HEK293 (cell line): ENCODE data around the gene EEF1AKMT2.

ENCODE experiments used
- CTCF ChIA-PET: fragments of 350-600 bp; formaldehyde crosslinking; extraction: SDS; loops from one replicate; lab custom pipeline; 2021; ENCODE audit warnings: antibody characterized with exemption; lab: Yijun Ruan, JAX
- POLR2A ChIA-PET: fragments of 300-600 bp; formaldehyde crosslinking; extraction: SDS; loops from one replicate; lab custom pipeline; 2020; ENCODE audit warnings: antibody characterized with exemption, inconsistent platforms; lab: Yijun Ruan, JAX
- H3K27ac ChIP-seq: fragments of 200-500 bp; sonication (Bioruptor generic); 2 replicates; pipeline ENCODE4 v1.5.1; 2014; ENCODE audit warnings: low read depth, low read length, control low read depth, inconsistent platforms; ENCODE audit errors: extremely low read depth
- H3K36me3 ChIP-seq, 2 experiments: fragments of 200-500 bp in 1 of 2; sonication (Bioruptor generic) in 1 of 2; 1 replicate in 1 of 2; 2 replicates in 1 of 2; pipeline ENCODE4 v1.5.1; 2014 to 2017; ENCODE audit warnings: inconsistent platforms in 2 of 2, low read length in 2 of 2; ENCODE audit not compliant: control insufficient read depth in 2 of 2, insufficient read depth in 1 of 2
- H3K4me1 ChIP-seq: fragments of 200-500 bp; sonication (Bioruptor generic); 2 replicates; pipeline ENCODE4 v1.5.1; 2014; ENCODE audit warnings: mild to moderate bottlenecking, low read length, inconsistent platforms; ENCODE audit not compliant: control insufficient read depth, insufficient read depth
- H3K4me3 ChIP-seq: 2 replicates; pipeline ENCODE4 v1.5.1; 2011; ENCODE audit warnings: low read depth, mild to moderate bottlenecking, control low read depth, low read length, moderate library complexity
- H3K9me3 ChIP-seq: fragments of 200-500 bp; sonication (Bioruptor generic); 2 replicates; pipeline ENCODE4 v1.5.1; 2014; ENCODE audit warnings: low read depth, low read length, inconsistent platforms; ENCODE audit not compliant: control insufficient read depth, insufficient read depth
- GLI4 ChIP-seq: fragments of 450-650 bp; formaldehyde crosslinking; IDR thresholded peaks from 2 replicates; pipeline ENCODE4 v1.5.1; 2016; ENCODE audit warnings: missing biosample characterization, missing genetic modification characterization
- GLIS2 ChIP-seq: fragments of 450-650 bp; formaldehyde crosslinking; IDR thresholded peaks from 2 replicates; pipeline ENCODE4 v1.5.1; 2016; ENCODE audit warnings: missing biosample characterization, missing genetic modification characterization
- HOXD13 ChIP-seq: sonication (generic); formaldehyde crosslinking; IDR thresholded peaks from 2 replicates; pipeline ENCODE4 v1.8.0; 2022; ENCODE audit warnings: missing genetic modification reagents, borderline replicate concordance
- IKZF3 ChIP-seq: fragments of 450-650 bp; IDR thresholded peaks from 2 replicates; pipeline ENCODE4 v1.5.0; 2018; ENCODE audit warnings: missing biosample characterization, mild to moderate bottlenecking, missing genetic modification characterization, moderate library complexity
- SCRT1 ChIP-seq: fragments of 450-650 bp; formaldehyde crosslinking; IDR thresholded peaks from 2 replicates; pipeline ENCODE4 v1.5.1; 2016; ENCODE audit warnings: missing biosample characterization, missing genetic modification characterization, borderline replicate concordance
- ZIC2 ChIP-seq: fragments of 450-650 bp; formaldehyde crosslinking; IDR thresholded peaks from 2 replicates; pipeline ENCODE4 v1.5.1; 2016; ENCODE audit warnings: missing biosample characterization, missing genetic modification characterization
- ZNF184 ChIP-seq: fragments of 450-650 bp; IDR thresholded peaks from 2 replicates; pipeline ENCODE4 v1.5.1; 2018; ENCODE audit warnings: missing biosample characterization, mild to moderate bottlenecking, missing genetic modification characterization
- ZNF221 ChIP-seq: fragments of 450-650 bp; formaldehyde crosslinking; IDR thresholded peaks from 2 replicates; pipeline ENCODE4 v1.5.1; 2017; ENCODE audit warnings: missing biosample characterization, missing genetic modification characterization, borderline replicate concordance
- ZNF362 ChIP-seq: fragments of 450-650 bp; formaldehyde crosslinking; IDR thresholded peaks from 2 replicates; pipeline ENCODE4 v1.5.1; 2016; ENCODE audit warnings: missing biosample characterization, missing genetic modification characterization
- ZNF501 ChIP-seq: fragments of 450-650 bp; formaldehyde crosslinking; IDR thresholded peaks from 2 replicates; pipeline ENCODE4 v1.5.1; 2016; ENCODE audit warnings: missing biosample characterization, missing genetic modification characterization
- ZSCAN4 ChIP-seq: fragments of 450-650 bp; formaldehyde crosslinking; IDR thresholded peaks from 2 replicates; pipeline ENCODE4 v1.5.1; 2017; ENCODE audit warnings: missing biosample characterization, missing genetic modification characterization
- TF ChIP-seq, protein P1 (sequence below): fragments of 450-650 bp; formaldehyde crosslinking; IDR thresholded peaks from 2 replicates; pipeline ENCODE4 v1.5.1; 2016; ENCODE audit warnings: missing biosample characterization, missing genetic modification characterization
- TF ChIP-seq, protein P2 (sequence below): fragments of 450-650 bp; formaldehyde crosslinking; IDR thresholded peaks from 2 replicates; pipeline ENCODE4 v1.5.1; 2017; ENCODE audit warnings: missing biosample characterization, missing genetic modification characterization
- TF ChIP-seq, protein P3 (sequence below): fragments of 450-650 bp; formaldehyde crosslinking; IDR thresholded peaks from 2 replicates; pipeline ENCODE4 v1.5.1; 2016; ENCODE audit warnings: missing biosample characterization, missing genetic modification characterization

EEF1AKMT2 gene

GRCh38 chr10:124708922-124709520 is 82.7 kb downstream of the EEF1AKMT2 start (continued):
- TF ChIP-seq ZNF221 (tag by site-specific recombination) = no peak
- no peak for TF ChIP-seq SCRT1 (tag by site-specific recombination)
- TF ChIP-seq, protein P1, sequence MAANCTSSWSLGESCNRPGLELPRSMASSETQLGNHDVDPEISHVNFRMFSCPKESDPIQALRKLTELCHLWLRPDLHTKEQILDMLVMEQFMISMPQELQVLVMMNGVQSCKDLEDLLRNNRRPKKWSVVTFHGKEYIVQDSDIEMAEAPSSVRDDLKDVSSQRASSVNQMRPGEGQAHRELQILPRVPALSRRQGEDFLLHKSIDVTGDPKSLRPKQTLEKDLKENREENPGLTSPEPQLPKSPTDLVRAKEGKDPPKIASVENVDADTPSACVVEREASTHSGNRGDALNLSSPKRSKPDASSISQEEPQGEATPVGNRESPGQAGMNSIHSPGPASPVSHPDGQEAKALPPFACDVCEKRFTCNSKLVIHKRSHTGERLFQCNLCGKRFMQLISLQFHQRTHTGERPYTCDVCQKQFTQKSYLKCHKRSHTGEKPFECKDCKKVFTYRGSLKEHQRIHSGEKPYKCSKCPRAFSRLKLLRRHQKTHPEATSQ (tag by site-specific recombination) = no peak
- no peak for TF ChIP-seq HOXD13
- TF ChIP-seq IKZF3 (tag by site-specific recombination) = no peak
- TF ChIP-seq ZNF362 (tag by site-specific recombination) = no peak
- no peak for TF ChIP-seq ZIC2
- no peak for TF ChIP-seq ZNF501 (tag by site-specific recombination)
- TF ChIP-seq GLI4 = no peak
- TF ChIP-seq, protein P2, sequence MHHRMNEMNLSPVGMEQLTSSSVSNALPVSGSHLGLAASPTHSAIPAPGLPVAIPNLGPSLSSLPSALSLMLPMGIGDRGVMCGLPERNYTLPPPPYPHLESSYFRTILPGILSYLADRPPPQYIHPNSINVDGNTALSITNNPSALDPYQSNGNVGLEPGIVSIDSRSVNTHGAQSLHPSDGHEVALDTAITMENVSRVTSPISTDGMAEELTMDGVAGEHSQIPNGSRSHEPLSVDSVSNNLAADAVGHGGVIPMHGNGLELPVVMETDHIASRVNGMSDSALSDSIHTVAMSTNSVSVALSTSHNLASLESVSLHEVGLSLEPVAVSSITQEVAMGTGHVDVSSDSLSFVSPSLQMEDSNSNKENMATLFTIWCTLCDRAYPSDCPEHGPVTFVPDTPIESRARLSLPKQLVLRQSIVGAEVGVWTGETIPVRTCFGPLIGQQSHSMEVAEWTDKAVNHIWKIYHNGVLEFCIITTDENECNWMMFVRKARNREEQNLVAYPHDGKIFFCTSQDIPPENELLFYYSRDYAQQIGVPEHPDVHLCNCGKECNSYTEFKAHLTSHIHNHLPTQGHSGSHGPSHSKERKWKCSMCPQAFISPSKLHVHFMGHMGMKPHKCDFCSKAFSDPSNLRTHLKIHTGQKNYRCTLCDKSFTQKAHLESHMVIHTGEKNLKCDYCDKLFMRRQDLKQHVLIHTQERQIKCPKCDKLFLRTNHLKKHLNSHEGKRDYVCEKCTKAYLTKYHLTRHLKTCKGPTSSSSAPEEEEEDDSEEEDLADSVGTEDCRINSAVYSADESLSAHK (tag by site-specific recombination) = no peak
- no peak for TF ChIP-seq ZSCAN4 (tag by site-specific recombination)
- TF ChIP-seq ZNF184 (tag by site-specific recombination) = no peak

- CTCF ChIA-PET = interaction anchor here (0.6 to 0.8 kb wide), 3 partner anchors 13 to 60 kb away, joined by 3 read pairs; no protein-coding TSS in a partner anchor
- no peak for TF ChIP-seq GLIS2 (tag by site-specific recombination)
- TF ChIP-seq, protein P3, sequence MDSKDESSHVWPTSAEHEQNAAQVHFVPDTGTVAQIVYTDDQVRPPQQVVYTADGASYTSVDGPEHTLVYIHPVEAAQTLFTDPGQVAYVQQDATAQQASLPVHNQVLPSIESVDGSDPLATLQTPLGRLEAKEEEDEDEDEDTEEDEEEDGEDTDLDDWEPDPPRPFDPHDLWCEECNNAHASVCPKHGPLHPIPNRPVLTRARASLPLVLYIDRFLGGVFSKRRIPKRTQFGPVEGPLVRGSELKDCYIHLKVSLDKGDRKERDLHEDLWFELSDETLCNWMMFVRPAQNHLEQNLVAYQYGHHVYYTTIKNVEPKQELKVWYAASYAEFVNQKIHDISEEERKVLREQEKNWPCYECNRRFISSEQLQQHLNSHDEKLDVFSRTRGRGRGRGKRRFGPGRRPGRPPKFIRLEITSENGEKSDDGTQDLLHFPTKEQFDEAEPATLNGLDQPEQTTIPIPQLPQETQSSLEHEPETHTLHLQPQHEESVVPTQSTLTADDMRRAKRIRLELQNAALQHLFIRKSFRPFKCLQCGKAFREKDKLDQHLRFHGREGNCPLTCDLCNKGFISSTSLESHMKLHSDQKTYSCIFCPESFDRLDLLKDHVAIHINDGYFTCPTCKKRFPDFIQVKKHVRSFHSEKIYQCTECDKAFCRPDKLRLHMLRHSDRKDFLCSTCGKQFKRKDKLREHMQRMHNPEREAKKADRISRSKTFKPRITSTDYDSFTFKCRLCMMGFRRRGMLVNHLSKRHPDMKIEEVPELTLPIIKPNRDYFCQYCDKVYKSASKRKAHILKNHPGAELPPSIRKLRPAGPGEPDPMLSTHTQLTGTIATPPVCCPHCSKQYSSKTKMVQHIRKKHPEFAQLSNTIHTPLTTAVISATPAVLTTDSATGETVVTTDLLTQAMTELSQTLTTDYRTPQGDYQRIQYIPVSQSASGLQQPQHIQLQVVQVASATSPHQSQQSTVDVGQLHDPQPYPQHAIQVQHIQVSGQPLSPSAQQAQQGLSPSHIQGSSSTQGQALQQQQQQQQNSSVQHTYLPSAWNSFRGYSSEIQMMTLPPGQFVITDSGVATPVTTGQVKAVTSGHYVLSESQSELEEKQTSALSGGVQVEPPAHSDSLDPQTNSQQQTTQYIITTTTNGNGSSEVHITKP = peak; percentile 62
- Histone ChIP-seq H3K36me3 (peaks cover 0 to 34% of the 10 kb centered on the region in 2 experiments; a peak in 2 of 3 replicates), H3K4me1 (peaks cover 3% of the 10 kb centered on the region; the same call in 1 of the 2 replicates), H3K4me3 (no peak overlapping the region), H3K9me3 (no peaks in the 10 kb centered on the region), H3K27ac (no peak overlapping the region)
- POLR2A ChIA-PET = no interaction called here
These were observed 83.4 kb downstream of the EEF1AKMT2 start for GRCh38 chr10:124708246-124708779.
